Caco-2 (cell line): ENCODE measurements around the gene FAM107B. TPM values are rescaled to one million over a fixed set of nuclear protein-coding genes. Genes with fewer than 3 reads are reported as not detected.

Source experiments
- BruUV-seq: library from RNA; stranded (reverse); fragments of 400-500 nt; replicated peaks from 2 replicates; lab custom pipeline; 2021; lab: Mats Ljungman, UMichigan
- CTCF ChIA-PET: fragments of 300-600 bp; sonication (Branson Sonifier 250); formaldehyde crosslinking; loops from one replicate; lab custom pipeline; 2022; ENCODE audit warnings: antibody characterized with exemption; lab: Charles Lee
- POLR2A ChIA-PET: fragments of 300-600 bp; sonication (Branson Sonifier 250); formaldehyde crosslinking; loops from one replicate; lab custom pipeline; 2022; ENCODE audit warnings: antibody characterized with exemption; lab: Charles Lee
- DNase-seq, 2 experiments: peaks; one replicate each; pipeline versions ENCODE4 v3.0.0 to v3.0.0-alpha.2; 2020 to 2022
- H3K27me3 ChIP-seq: replicated peaks from 2 replicates; pipeline ENCODE4 v1.6.0; 2011; ENCODE audit warnings: low read length; ENCODE audit not compliant: control insufficient read depth, insufficient read depth
- H3K36me3 ChIP-seq: 2 replicates; pipeline ENCODE4 v1.5.1; 2011; ENCODE audit warnings: low read length; ENCODE audit not compliant: control insufficient read depth, insufficient read depth
- H3K4me1 ChIP-seq: fragments of 250-450 bp; sonication (Bioruptor Pico); 2 replicates; pipeline ENCODE4 v1.5.1; 2020; ENCODE audit warnings: mild to moderate bottlenecking
- H3K4me3 ChIP-seq: 2 replicates; pipeline ENCODE4 v1.5.1; 2011; ENCODE audit warnings: low read depth, mild to moderate bottlenecking, control low read depth, low read length
- H3K9me3 ChIP-seq: fragments of 250-450 bp; sonication (Bioruptor Pico); 2 replicates; pipeline ENCODE4 v1.5.1; 2020; ENCODE audit warnings: mild to moderate bottlenecking, moderate library complexity
- H3K27ac Mint-ChIP-seq: one replicate; pipeline ENCODE4 v1.8.0; 2022; ENCODE audit warnings: mixed read lengths; ENCODE audit not compliant: unreplicated experiment
- H3K27me3 Mint-ChIP-seq: one replicate; pipeline ENCODE4 v1.8.0; 2022; ENCODE audit warnings: mixed read lengths; ENCODE audit not compliant: insufficient read depth, unreplicated experiment
- H3K36me3 Mint-ChIP-seq: one replicate; pipeline ENCODE4 v1.8.0; 2022; ENCODE audit warnings: mild to moderate bottlenecking, mixed read lengths; ENCODE audit not compliant: insufficient read depth, unreplicated experiment
- H3K4me1 Mint-ChIP-seq: one replicate; pipeline ENCODE4 v1.8.0; 2022; ENCODE audit warnings: low read depth, mixed read lengths; ENCODE audit not compliant: unreplicated experiment
- H3K4me3 Mint-ChIP-seq: one replicate; pipeline ENCODE4 v1.8.0; 2022; ENCODE audit warnings: mild to moderate bottlenecking, moderate library complexity, mixed read lengths; ENCODE audit not compliant: unreplicated experiment
- H3K9me3 Mint-ChIP-seq: one replicate; pipeline ENCODE4 v1.8.0; 2022; ENCODE audit warnings: mixed read lengths; ENCODE audit not compliant: unreplicated experiment
- intact Hi-C: fragments of 100-400 bp; cut with micrococcal nuclease; formaldehyde crosslinking; loops from one replicate; pipeline ENCODE4 v1.10.0; 2022; ENCODE audit not compliant: unreplicated experiment
- total RNA-seq: library from RNA; stranded (reverse); gene quantifications from 2 replicates; pipeline ENCODE4 v1.2.3, GENCODE V29; 2022
- TF ChIP-seq, protein P1 (sequence below), 2 experiments: fragments of 200-600 bp in 1 of 2; IDR thresholded peaks; 1 replicate in 1 of 2; 2 replicates in 1 of 2; pipeline versions ENCODE4 v1.5.1 to v1.8.0; 2011 to 2022; ENCODE audit warnings: antibody characterized with exemption in 1 of 2, control low read depth in 1 of 2, inconsistent platforms in 1 of 2, low read depth in 1 of 2, low read length in 1 of 2, mild to moderate bottlenecking in 1 of 2, moderate library complexity in 1 of 2; ENCODE audit not compliant: insufficient read depth in 1 of 2, severe bottlenecking in 1 of 2, unreplicated experiment in 1 of 2

Gene FAM107B
- total RNA-seq, 1 experiment from 2014 or later = 206 TPM

DNA sequence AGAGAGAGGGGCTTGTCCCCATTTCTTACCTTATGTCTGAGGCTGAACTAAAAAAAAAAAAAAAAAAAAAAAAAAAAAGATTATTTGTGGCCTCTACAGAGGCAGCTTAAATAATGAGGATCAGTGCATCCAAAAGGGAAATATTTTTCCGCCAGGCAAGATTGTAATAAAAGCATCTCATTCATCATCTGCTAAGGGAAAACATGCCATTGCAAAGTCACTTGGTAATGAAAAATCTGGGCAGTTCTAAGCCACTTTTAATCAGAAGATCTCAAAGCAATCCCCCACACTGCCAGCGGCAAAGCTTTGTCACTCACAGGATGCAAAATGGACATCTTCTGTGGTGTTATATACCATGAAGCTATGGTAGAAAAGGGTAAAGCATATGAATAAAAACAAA lies 3.8 kb downstream of the FAM107B start:
- H3K4me1 Mint-ChIP-seq = peaks cover 6% of the 10 kb centered on the region
- TF ChIP-seq, protein P1, sequence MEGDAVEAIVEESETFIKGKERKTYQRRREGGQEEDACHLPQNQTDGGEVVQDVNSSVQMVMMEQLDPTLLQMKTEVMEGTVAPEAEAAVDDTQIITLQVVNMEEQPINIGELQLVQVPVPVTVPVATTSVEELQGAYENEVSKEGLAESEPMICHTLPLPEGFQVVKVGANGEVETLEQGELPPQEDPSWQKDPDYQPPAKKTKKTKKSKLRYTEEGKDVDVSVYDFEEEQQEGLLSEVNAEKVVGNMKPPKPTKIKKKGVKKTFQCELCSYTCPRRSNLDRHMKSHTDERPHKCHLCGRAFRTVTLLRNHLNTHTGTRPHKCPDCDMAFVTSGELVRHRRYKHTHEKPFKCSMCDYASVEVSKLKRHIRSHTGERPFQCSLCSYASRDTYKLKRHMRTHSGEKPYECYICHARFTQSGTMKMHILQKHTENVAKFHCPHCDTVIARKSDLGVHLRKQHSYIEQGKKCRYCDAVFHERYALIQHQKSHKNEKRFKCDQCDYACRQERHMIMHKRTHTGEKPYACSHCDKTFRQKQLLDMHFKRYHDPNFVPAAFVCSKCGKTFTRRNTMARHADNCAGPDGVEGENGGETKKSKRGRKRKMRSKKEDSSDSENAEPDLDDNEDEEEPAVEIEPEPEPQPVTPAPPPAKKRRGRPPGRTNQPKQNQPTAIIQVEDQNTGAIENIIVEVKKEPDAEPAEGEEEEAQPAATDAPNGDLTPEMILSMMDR (IDR thresholded peaks at IDR 0.05; ENCODE audit: insufficient read depth in 1 of 2, low read depth in 1 of 2, low read length in 1 of 2, severe bottlenecking in 1 of 2, unreplicated experiment in 1 of 2) = no peak

DNA sequence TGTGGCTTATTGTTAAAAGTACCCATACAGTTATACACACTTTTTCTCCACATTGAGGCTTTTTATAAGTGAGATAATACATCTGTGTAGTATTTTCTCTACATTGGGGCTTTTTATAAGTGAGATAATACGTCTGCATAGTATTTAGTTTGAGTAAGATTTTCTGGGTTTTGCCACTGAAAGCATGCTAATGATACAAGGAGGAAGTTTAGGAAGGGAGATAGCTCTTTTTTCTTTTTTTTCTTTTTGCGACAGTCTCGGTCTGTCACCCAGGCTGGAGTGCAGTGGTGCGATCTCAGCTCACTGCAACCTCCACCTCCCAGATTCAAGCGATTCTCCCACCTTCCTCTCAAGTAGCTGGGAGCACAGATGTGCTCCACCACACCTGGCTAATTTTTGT lies 13.3 kb downstream of the FAM107B start:
- Mint-ChIP-seq H3K9me3 (peaks cover 7% of the 10 kb centered on the region), H3K36me3 (no peaks in the 10 kb centered on the region), H3K27ac (no peak overlapping the region), H3K4me1 (no peaks in the 10 kb centered on the region), H3K4me3 (no peak overlapping the region), H3K27me3 (no peaks in the 10 kb centered on the region)
- BruUV-seq = no TSS peak
- H3K27me3 ChIP-seq = no peaks in the 10 kb centered on the region
- TF ChIP-seq, protein P1 (IDR thresholded peaks at IDR 0.05; ENCODE audit: insufficient read depth in 1 of 2, low read depth in 1 of 2, low read length in 1 of 2, severe bottlenecking in 1 of 2, unreplicated experiment in 1 of 2) = no peak
- H3K4me3 ChIP-seq = no peak overlapping the region
- POLR2A ChIA-PET = interaction anchor here (0.6 kb wide), 1 partner anchor 78 kb away, joined by 4 read pairs; no protein-coding TSS in a partner anchor
- no peaks in the 10 kb centered on the region for H3K36me3 ChIP-seq
- intact Hi-C loops = no loop called here
- DNase-seq = no peak
- no peaks in the 10 kb centered on the region for H3K9me3 ChIP-seq
- CTCF ChIA-PET = no interaction called here
- H3K4me1 ChIP-seq = no peaks in the 10 kb centered on the region

More for the DNA sequence above, 3.8 kb downstream of the FAM107B start:
- H3K4me3 Mint-ChIP-seq = no peak overlapping the region
- no peak for DNase-seq
- Histone ChIP-seq H3K27me3 (no peaks in the 10 kb centered on the region), H3K36me3 (no peaks in the 10 kb centered on the region), H3K9me3 (no peaks in the 10 kb centered on the region), H3K4me1 (no peaks in the 10 kb centered on the region), H3K4me3 (no peak overlapping the region)
- POLR2A ChIA-PET = no interaction called here
- CTCF ChIA-PET = interaction anchor here (0.6 kb wide), 1 partner anchor 1056 kb away, joined by 4 read pairs; no protein-coding TSS in a partner anchor
- no peaks in the 10 kb centered on the region for H3K27me3 Mint-ChIP-seq
- peaks cover 4% of the 10 kb centered on the region for H3K36me3 Mint-ChIP-seq
- H3K27ac Mint-ChIP-seq = no peak overlapping the region
- intact Hi-C loops = no loop called here
- H3K9me3 Mint-ChIP-seq = peaks cover 14% of the 10 kb centered on the region
- BruUV-seq = no TSS peak

- ChIA-PET CTCF (no interaction called here), POLR2A (no interaction called here)
- TF ChIP-seq, protein P1 (IDR thresholded peaks at IDR 0.05; ENCODE audit: insufficient read depth in 1 of 2, low read depth in 1 of 2, low read length in 1 of 2, severe bottlenecking in 1 of 2, unreplicated experiment in 1 of 2) = no peak
- Histone ChIP-seq H3K4me3 (no peak overlapping the region), H3K36me3 (no peaks in the 10 kb centered on the region), H3K4me1 (no peaks in the 10 kb centered on the region), H3K27me3 (no peaks in the 10 kb centered on the region), H3K9me3 (no peaks in the 10 kb centered on the region)
- H3K4me3 Mint-ChIP-seq = no peak overlapping the region
- BruUV-seq = no TSS peak
- peaks cover 7% of the 10 kb centered on the region for H3K9me3 Mint-ChIP-seq
- no peaks in the 10 kb centered on the region for H3K4me1 Mint-ChIP-seq
- no peaks in the 10 kb centered on the region for H3K27me3 Mint-ChIP-seq
- intact Hi-C loops = no loop called here
- no peak for DNase-seq
- no peaks in the 10 kb centered on the region for H3K36me3 Mint-ChIP-seq
- H3K27ac Mint-ChIP-seq = no peak overlapping the region
Observed at GRCh38 chr10:14758994-14759664, 15.6 kb downstream of the FAM107B start.
